Lung (tissue), 12 donors: Measurements from ENCODE around the gene FOXE3. TPM values are rescaled to one million over a fixed set of nuclear protein-coding genes. Genes with fewer than 3 reads are reported as not detected.
"Not testable (repeated sequence)": the region's sequence is repeated elsewhere in the genome, so short reads cannot be mapped to it uniquely, and the experiment has no call there.

Experiments used
- ATAC-seq: fragments of 200-7000 bp; cut with Tn5 transposase; one replicate; pipeline ENCODE4 v1.9.1; 2020; ENCODE audit warnings: moderate number of reproducible peaks; ENCODE audit not compliant: insufficient read depth, low FRiP score
- DNase-seq, 3 donors: peaks; one replicate each; pipeline ENCODE4 v3.0.0-alpha.2; 2013 to 2017
- H3K27ac ChIP-seq, 2 donors: one replicate each; pipeline ENCODE4 v1.5.1; 2013; ENCODE audit warnings: mild to moderate bottlenecking in 2 of 2, moderate library complexity in 2 of 2, control low read depth in 1 of 2, inconsistent platforms in 1 of 2, low read depth in 1 of 2, low read length in 1 of 2
- H3K27me3 ChIP-seq, 3 donors: one replicate each; pipeline ENCODE4 v1.5.1; 2013; ENCODE audit warnings: low read length in 2 of 3; ENCODE audit not compliant: control insufficient read depth in 3 of 3, insufficient read depth in 3 of 3
- H3K36me3 ChIP-seq, 4 donors: one replicate each; pipeline ENCODE4 v1.5.1; 2013; ENCODE audit warnings: low read length in 4 of 4, mild to moderate bottlenecking in 1 of 4, moderate library complexity in 1 of 4; ENCODE audit not compliant: control insufficient read depth in 4 of 4, insufficient read depth in 4 of 4
- H3K4me1 ChIP-seq, 5 donors: one replicate each; pipeline ENCODE4 v1.5.1; 2013; ENCODE audit warnings: low read length in 5 of 5, mild to moderate bottlenecking in 2 of 5, moderate library complexity in 1 of 5; ENCODE audit not compliant: control insufficient read depth in 5 of 5, insufficient read depth in 5 of 5
- H3K4me3 ChIP-seq: one replicate; pipeline ENCODE4 v1.5.1; 2013; ENCODE audit warnings: mild to moderate bottlenecking, control low read depth, moderate library complexity
- H3K9ac ChIP-seq, 2 donors: one replicate each; pipeline ENCODE4 v1.5.1; 2013; ENCODE audit warnings: low read length in 2 of 2, control low read depth in 1 of 2; ENCODE audit not compliant: insufficient read depth in 1 of 2
- H3K9me3 ChIP-seq, 4 donors: one replicate each; pipeline ENCODE4 v1.5.1; 2013; ENCODE audit warnings: low read length in 3 of 4, mild to moderate bottlenecking in 1 of 4, moderate library complexity in 1 of 4; ENCODE audit not compliant: control insufficient read depth in 4 of 4, insufficient read depth in 3 of 4
- WGBS, 2 donors: extraction: QIAGEN DNeasy Blood & Tissue Kit; methylation state at CpG; one replicate each; pipeline ENCODE4 v1.1.7; 2013; 5-methylcytosine and 5-hydroxymethylcytosine counted together
- polyA plus RNA-seq, 2 donors: library from polyadenylated mRNA; stranded (reverse); fragments of 200-250 nt; gene quantifications; one replicate each; pipeline ENCODE4 v1.2.1, GENCODE V29; 2013
- total RNA-seq, 2 donors: library from RNA; depleted of rRNA in 1 of 2; stranded (reverse); fragments of >200 nt in 1 of 2; gene quantifications; one replicate each; pipeline ENCODE4 v1.2.1, GENCODE V29; 2014 to 2021
- TF ChIP-seq, protein P1 (sequence below): IDR thresholded peaks from 2 replicates; pipeline ENCODE4 v1.5.1; 2012; ENCODE audit warnings: mild to moderate bottlenecking; ENCODE audit errors: control extremely low read depth, extremely low read depth
- donor health status: control.
- donor health status: control.
- donor health status: Bipolar disorder and iron deficiency.
- donor health status: healthy.
- donor health status: DM: yes; HTN: yes; CAD: no.

The FOXE3 gene
- total and polyA plus RNA-seq, 4 donors = 0.01 TPM; not detected in 3

DNA sequence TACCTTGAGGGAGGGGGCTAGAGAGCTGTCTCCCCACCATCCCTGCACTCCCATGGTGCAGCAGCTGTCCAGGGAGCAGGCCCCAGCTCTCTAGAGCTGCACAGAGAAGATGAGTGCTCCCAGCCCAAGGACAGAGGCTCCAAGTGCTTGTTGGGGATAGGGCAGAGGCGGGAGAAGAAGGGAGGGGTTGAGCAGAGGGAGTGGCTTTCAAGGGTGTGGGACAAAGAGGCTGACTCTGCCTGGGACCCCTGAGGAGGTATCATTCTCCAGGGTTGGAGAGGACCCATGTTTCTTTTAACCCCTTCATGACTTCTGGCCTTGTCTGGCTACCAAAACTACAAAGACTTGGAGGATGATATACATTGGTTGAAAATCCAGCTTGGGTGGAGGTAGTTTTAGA is 36.3 kb downstream of the FOXE3 start:
- ATAC-seq (no peak), DNase-seq (no peak)
- H3K9me3 ChIP-seq = no peaks in the 10 kb centered on the region
- WGBS, 2 donors = 86 to 94% methylated on average over 1 of the region's 1 CpG
- no peaks in the 10 kb centered on the region for H3K36me3 ChIP-seq
- peaks cover 0 to 6% (median 3%) of the 10 kb centered on the region in 5 donors for H3K4me1 ChIP-seq
- TF ChIP-seq, protein P1, sequence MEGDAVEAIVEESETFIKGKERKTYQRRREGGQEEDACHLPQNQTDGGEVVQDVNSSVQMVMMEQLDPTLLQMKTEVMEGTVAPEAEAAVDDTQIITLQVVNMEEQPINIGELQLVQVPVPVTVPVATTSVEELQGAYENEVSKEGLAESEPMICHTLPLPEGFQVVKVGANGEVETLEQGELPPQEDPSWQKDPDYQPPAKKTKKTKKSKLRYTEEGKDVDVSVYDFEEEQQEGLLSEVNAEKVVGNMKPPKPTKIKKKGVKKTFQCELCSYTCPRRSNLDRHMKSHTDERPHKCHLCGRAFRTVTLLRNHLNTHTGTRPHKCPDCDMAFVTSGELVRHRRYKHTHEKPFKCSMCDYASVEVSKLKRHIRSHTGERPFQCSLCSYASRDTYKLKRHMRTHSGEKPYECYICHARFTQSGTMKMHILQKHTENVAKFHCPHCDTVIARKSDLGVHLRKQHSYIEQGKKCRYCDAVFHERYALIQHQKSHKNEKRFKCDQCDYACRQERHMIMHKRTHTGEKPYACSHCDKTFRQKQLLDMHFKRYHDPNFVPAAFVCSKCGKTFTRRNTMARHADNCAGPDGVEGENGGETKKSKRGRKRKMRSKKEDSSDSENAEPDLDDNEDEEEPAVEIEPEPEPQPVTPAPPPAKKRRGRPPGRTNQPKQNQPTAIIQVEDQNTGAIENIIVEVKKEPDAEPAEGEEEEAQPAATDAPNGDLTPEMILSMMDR = no peak
- H3K9ac ChIP-seq = no peak overlapping the region
- H3K27me3 ChIP-seq = peaks cover 0 to 46% (median 41%) of the 10 kb centered on the region in 3 donors
- no peak overlapping the region for H3K4me3 ChIP-seq
- H3K27ac ChIP-seq = no peak overlapping the region

DNA sequence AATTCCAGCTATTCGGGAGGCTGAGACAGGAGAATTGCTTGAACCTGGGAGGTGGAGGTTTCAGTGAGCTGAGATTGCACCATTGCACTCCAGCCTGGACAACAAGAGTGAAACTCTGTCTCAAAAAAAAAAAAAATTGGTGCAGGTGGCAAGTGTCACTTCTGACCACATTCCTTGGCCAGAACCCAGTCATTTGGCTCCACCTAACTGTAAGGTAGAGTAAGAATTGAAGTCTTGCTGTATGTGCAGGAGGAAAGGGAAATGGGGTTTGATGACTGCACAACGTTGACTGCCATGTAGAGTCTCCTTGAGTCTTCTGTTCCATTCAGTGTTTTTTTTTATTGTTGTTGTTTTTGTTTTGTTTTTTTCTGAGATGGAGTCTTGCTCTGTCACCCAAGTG is 37.8 kb downstream of the FOXE3 start:
- H3K9me3 ChIP-seq, ATAC-seq, DNase-seq, H3K9ac ChIP-seq, H3K4me3 ChIP-seq, H3K4me1 ChIP-seq, H3K27ac ChIP-seq, H3K36me3 ChIP-seq: not testable (repeated sequence)
- H3K27me3 ChIP-seq = peaks cover 0 to 32% (median 27%) of the 10 kb centered on the region in 3 donors
- 63 to 78% methylated on average over 2 of the region's 2 CpGs for WGBS, 2 donors

DNA sequence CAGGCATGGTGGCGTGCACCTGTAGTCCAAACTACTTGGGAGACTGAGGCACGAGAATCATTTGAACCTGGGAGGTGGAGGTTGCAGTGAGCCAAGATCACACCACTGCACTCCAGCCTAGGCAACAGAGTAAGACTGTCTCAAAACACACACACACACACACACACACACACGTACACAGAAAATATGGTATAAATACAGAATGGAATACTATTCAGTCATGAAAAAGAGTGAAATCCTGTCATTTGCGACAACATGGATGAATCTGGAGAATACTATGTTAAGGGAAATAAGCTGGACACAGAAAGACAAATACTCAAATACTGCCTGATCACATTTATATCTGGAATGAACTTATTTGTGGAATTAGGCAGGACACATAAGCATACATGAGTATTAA is 40.2 kb downstream of the FOXE3 start:
- H3K9me3 ChIP-seq = no peaks in the 10 kb centered on the region
- no peak overlapping the region for H3K9ac ChIP-seq
- TF ChIP-seq, protein P1 = no peak
- H3K4me1 ChIP-seq = no peaks in the 10 kb centered on the region
- H3K4me3 ChIP-seq = no peak overlapping the region
- DNase-seq = no peak
- H3K27me3 ChIP-seq = peaks cover 0 to 36% (median 27%) of the 10 kb centered on the region in 3 donors
- no peak overlapping the region for H3K27ac ChIP-seq
- H3K36me3 ChIP-seq = no peaks in the 10 kb centered on the region
- 69 to 73% methylated on average over 4 of the region's 4 CpGs for WGBS, 2 donors
- no peak for ATAC-seq

DNA sequence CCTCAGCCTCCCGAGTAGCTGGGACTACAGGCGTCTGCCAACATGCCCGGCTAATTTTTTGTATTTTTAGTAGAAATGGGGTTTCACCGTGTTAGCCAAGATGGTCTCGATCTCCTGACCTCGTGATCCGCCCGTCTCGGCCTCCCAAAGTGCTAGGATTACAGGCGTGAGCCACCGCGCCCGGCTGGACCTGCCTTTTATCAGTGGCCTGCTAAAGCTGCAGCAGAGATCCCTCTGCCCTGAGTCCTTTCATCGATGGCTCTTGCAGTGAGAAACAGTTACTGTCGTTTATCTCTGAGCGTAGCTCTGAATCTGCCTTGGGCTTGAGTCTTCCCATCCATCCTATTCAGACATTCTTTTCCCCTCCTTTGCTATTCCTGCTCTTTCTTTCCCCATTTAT is 41.5 kb downstream of the FOXE3 start:
- not testable (repeated sequence) for H3K4me1 ChIP-seq, H3K4me3 ChIP-seq, H3K27ac ChIP-seq, H3K9me3 ChIP-seq, DNase-seq, ATAC-seq, H3K9ac ChIP-seq, H3K36me3 ChIP-seq
- 90 to 93% methylated on average over 14 to 16 of the region's 16 CpGs for WGBS, 2 donors
- H3K27me3 ChIP-seq = peaks cover 0 to 39% (median 32%) of the 10 kb centered on the region in 3 donors
